Measurements from ENCODE around the gene STARD3.

GRCh38 chr17:39607851-39608130 is 29.2 kb upstream of the STARD3 start, which contains the start of gene NEUROD2:
- TF ChIP-seq CTCF (IDR thresholded peaks at IDR 0.05 in 8 of 11, conservative IDR thresholded peaks at IDR 0.05 in 3 of 11) (no peak), POLR2A (IDR thresholded peaks at IDR 0.05) (no peak), POLR2AphosphoS5 (IDR thresholded peaks at IDR 0.05) (no peak)

All from spleen (tissue), 7 donors.